Activated naive CD8-positive, alpha-beta T cell treated with anti-CD3 and anti-CD28 coated beads, Interleukin-2, amount 10 ng/mL, durations not matched to agents 7 days and 5 days (primary cell): ENCODE measurements around the gene NRCAM. TPM values are rescaled to one million over a fixed set of nuclear protein-coding genes. Genes with fewer than 3 reads are reported as not detected.
"Not testable (repeated sequence)": the region's sequence is repeated elsewhere in the genome, so short reads cannot be mapped to it uniquely, and the experiment has no call there.

Experiments
- ATAC-seq: fragments of 150-1000 bp; cut with Tn5 transposase; one replicate; pipeline ENCODE4 v1.10.0; 2021; ENCODE audit warnings: low read depth, moderate library complexity
- POLR2A ChIA-PET: fragments of 350-600 bp; sonication (Branson Sonifier 250); formaldehyde crosslinking; loops from one replicate; lab custom pipeline; 2021; ENCODE audit warnings: antibody characterized with exemption; lab: Charles Lee
- DNase-seq: peaks from one replicate; pipeline ENCODE4 v3.0.0; 2021
- H3K27ac Mint-ChIP-seq: one replicate; pipeline ENCODE4 v1.8.0; 2022; ENCODE audit warnings: mild to moderate bottlenecking, mixed read lengths
- H3K27me3 Mint-ChIP-seq: one replicate; pipeline ENCODE4 v1.8.0; 2022; ENCODE audit warnings: mild to moderate bottlenecking, moderate library complexity, mixed read lengths
- H3K36me3 Mint-ChIP-seq: one replicate; pipeline ENCODE4 v1.8.0; 2021; ENCODE audit warnings: mild to moderate bottlenecking, mixed read lengths
- H3K4me1 Mint-ChIP-seq: one replicate; pipeline ENCODE4 v1.8.0; 2021; ENCODE audit warnings: mixed read lengths
- H3K4me3 Mint-ChIP-seq: one replicate; pipeline ENCODE4 v1.8.0; 2022; ENCODE audit warnings: mild to moderate bottlenecking, moderate library complexity, mixed read lengths
- H3K9me3 Mint-ChIP-seq: one replicate; pipeline ENCODE4 v1.8.0; 2021; ENCODE audit warnings: mixed read lengths
- total RNA-seq, 2 experiments: library from RNA; stranded (reverse); gene quantifications; one replicate each; pipeline ENCODE4 v1.2.3, GENCODE V29; 2021

NRCAM gene
- total RNA-seq = under 1 TPM; 0.50 to 0.99 TPM

GRCh38 chr7:108455998-108456677 lies at the start of gene NRCAM:
Gene NRCAM (minus strand): TSS chr7:108456436. CDS start chr7:108240064, 216,372 bp downstream.
- POLR2A ChIA-PET = no interaction called here
- Mint-ChIP-seq H3K9me3 (no peaks in the 10 kb centered on the region), H3K27ac (no peak within 1 kb of the TSS), H3K4me1 (peaks cover 18% of the 10 kb centered on the region), H3K27me3 (peaks cover 36% of the 10 kb centered on the region), H3K4me3 (peak within 1 kb of the TSS; percentile 81), H3K36me3 (no peaks in the 10 kb centered on the region)
- DNase-seq (peak; percentile 65), ATAC-seq (peak; percentile 52)

GRCh38 chr7:108504576-108504975 lies 48.3 kb upstream of the NRCAM start:
- H3K9me3 Mint-ChIP-seq, DNase-seq, H3K4me1 Mint-ChIP-seq, H3K4me3 Mint-ChIP-seq, POLR2A ChIA-PET, ATAC-seq, H3K27ac Mint-ChIP-seq, H3K27me3 Mint-ChIP-seq: not testable (repeated sequence)
- H3K36me3 Mint-ChIP-seq = peaks cover 13% of the 10 kb centered on the region

- POLR2A ChIA-PET = no interaction called here
- no peaks in the 10 kb centered on the region for H3K9me3 Mint-ChIP-seq
- peaks cover 13% of the 10 kb centered on the region for H3K36me3 Mint-ChIP-seq
- DNase-seq (no peak), ATAC-seq (no peak)
- no peak overlapping the region for H3K27ac Mint-ChIP-seq
- H3K4me3 Mint-ChIP-seq = no peak overlapping the region
- H3K27me3 Mint-ChIP-seq = no peaks in the 10 kb centered on the region
- H3K4me1 Mint-ChIP-seq = no peaks in the 10 kb centered on the region
Observed at GRCh38 chr7:108503112-108504026, 47.1 kb upstream of the NRCAM start.

GRCh38 chr7:108499566-108499965 lies 43.3 kb upstream of the NRCAM start:
- Mint-ChIP-seq H3K27me3 (no peaks in the 10 kb centered on the region), H3K4me3 (no peak overlapping the region), H3K9me3 (no peaks in the 10 kb centered on the region), H3K36me3 (peaks cover 10% of the 10 kb centered on the region), H3K27ac (no peak overlapping the region), H3K4me1 (no peaks in the 10 kb centered on the region)
- POLR2A ChIA-PET = no interaction called here
- ATAC-seq = no peak
- DNase-seq = no peak

- no peak overlapping the region for H3K27ac Mint-ChIP-seq
- DNase-seq (no peak), ATAC-seq (no peak)
- no peaks in the 10 kb centered on the region for H3K9me3 Mint-ChIP-seq
- POLR2A ChIA-PET = no interaction called here
- peaks cover 13% of the 10 kb centered on the region for H3K36me3 Mint-ChIP-seq
- no peaks in the 10 kb centered on the region for H3K4me1 Mint-ChIP-seq
- H3K4me3 Mint-ChIP-seq = no peak overlapping the region
- H3K27me3 Mint-ChIP-seq = no peaks in the 10 kb centered on the region
Observed at GRCh38 chr7:108498481-108498880, 42.2 kb upstream of the NRCAM start.

- no peak overlapping the region for H3K4me3 Mint-ChIP-seq
- H3K27ac Mint-ChIP-seq = no peak overlapping the region
- no peaks in the 10 kb centered on the region for H3K4me1 Mint-ChIP-seq
- POLR2A ChIA-PET = no interaction called here
- ATAC-seq (no peak), DNase-seq (no peak)
- peaks cover 16% of the 10 kb centered on the region for H3K36me3 Mint-ChIP-seq
- no peaks in the 10 kb centered on the region for H3K27me3 Mint-ChIP-seq
- no peaks in the 10 kb centered on the region for H3K9me3 Mint-ChIP-seq
Observed at GRCh38 chr7:108497082-108497725, 41.0 kb upstream of the NRCAM start.

GRCh38 chr7:108492742-108493141 lies 36.5 kb upstream of the NRCAM start:
- ATAC-seq (no peak), DNase-seq (no peak)
- POLR2A ChIA-PET = no interaction called here

GRCh38 chr7:108488768-108489538 lies 32.7 kb upstream of the NRCAM start:
- Mint-ChIP-seq H3K36me3 (peaks cover 8% of the 10 kb centered on the region), H3K9me3 (no peaks in the 10 kb centered on the region), H3K27me3 (no peaks in the 10 kb centered on the region), H3K4me1 (no peaks in the 10 kb centered on the region), H3K4me3 (no peak overlapping the region), H3K27ac (no peak overlapping the region)
- DNase-seq = no peak
- POLR2A ChIA-PET = no interaction called here
- no peak for ATAC-seq

More at GRCh38 chr7:108492742-108493141, 36.5 kb upstream of the NRCAM start:
- Mint-ChIP-seq H3K4me1 (no peaks in the 10 kb centered on the region), H3K36me3 (peaks cover 11% of the 10 kb centered on the region), H3K27me3 (no peaks in the 10 kb centered on the region), H3K4me3 (no peak overlapping the region), H3K27ac (no peak overlapping the region), H3K9me3 (no peaks in the 10 kb centered on the region)

- ATAC-seq = no peak
Observed at GRCh38 chr7:108487646-108488045, 31.4 kb upstream of the NRCAM start.

GRCh38 chr7:108486291-108486966 lies 30.2 kb upstream of the NRCAM start:
- DNase-seq (no peak), ATAC-seq (no peak)
- Mint-ChIP-seq H3K36me3 (peaks cover 9% of the 10 kb centered on the region), H3K4me1 (no peaks in the 10 kb centered on the region), H3K27me3 (no peaks in the 10 kb centered on the region), H3K27ac (no peak overlapping the region), H3K4me3 (no peak overlapping the region), H3K9me3 (no peaks in the 10 kb centered on the region)
- POLR2A ChIA-PET = no interaction called here

More at GRCh38 chr7:108487646-108488045, 31.4 kb upstream of the NRCAM start:
- Mint-ChIP-seq H3K27me3 (no peaks in the 10 kb centered on the region), H3K27ac (no peak overlapping the region), H3K36me3 (peaks cover 7% of the 10 kb centered on the region), H3K4me3 (no peak overlapping the region), H3K4me1 (no peaks in the 10 kb centered on the region), H3K9me3 (no peaks in the 10 kb centered on the region)
- POLR2A ChIA-PET = no interaction called here
- DNase-seq = no peak

- DNase-seq (no peak), ATAC-seq (no peak)
- no peak overlapping the region for H3K4me3 Mint-ChIP-seq
- no peaks in the 10 kb centered on the region for H3K4me1 Mint-ChIP-seq
- no peaks in the 10 kb centered on the region for H3K27me3 Mint-ChIP-seq
- H3K36me3 Mint-ChIP-seq = peaks cover 10% of the 10 kb centered on the region
- H3K27ac Mint-ChIP-seq = no peak overlapping the region
- no peaks in the 10 kb centered on the region for H3K9me3 Mint-ChIP-seq
- POLR2A ChIA-PET = no interaction called here
Observed at GRCh38 chr7:108484137-108484536, 27.9 kb upstream of the NRCAM start.

- Mint-ChIP-seq H3K4me1 (no peaks in the 10 kb centered on the region), H3K36me3 (peaks cover 23% of the 10 kb centered on the region), H3K4me3 (no peak overlapping the region), H3K27ac (no peak overlapping the region), H3K9me3 (no peaks in the 10 kb centered on the region), H3K27me3 (no peaks in the 10 kb centered on the region)
- ATAC-seq (no peak), DNase-seq (no peak)
- POLR2A ChIA-PET = no interaction called here
Observed at GRCh38 chr7:108480311-108480710, 24.1 kb upstream of the NRCAM start.
